GM19452 (cell line): ENCODE data around the gene OR10A4.
"Not testable (repeated sequence)": the region's sequence is repeated elsewhere in the genome, so short reads cannot be mapped to it uniquely, and the experiment has no call there.

ENCODE experiments used
- ATAC-seq: cut with Tn5 transposase; IDR thresholded peaks from one replicate; pipeline ENCODE4 v1.9.1; 2021; ENCODE audit not compliant: unreplicated experiment

The OR10A4 gene, protein sequence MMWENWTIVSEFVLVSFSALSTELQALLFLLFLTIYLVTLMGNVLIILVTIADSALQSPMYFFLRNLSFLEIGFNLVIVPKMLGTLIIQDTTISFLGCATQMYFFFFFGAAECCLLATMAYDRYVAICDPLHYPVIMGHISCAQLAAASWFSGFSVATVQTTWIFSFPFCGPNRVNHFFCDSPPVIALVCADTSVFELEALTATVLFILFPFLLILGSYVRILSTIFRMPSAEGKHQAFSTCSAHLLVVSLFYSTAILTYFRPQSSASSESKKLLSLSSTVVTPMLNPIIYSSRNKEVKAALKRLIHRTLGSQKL

DNA sequence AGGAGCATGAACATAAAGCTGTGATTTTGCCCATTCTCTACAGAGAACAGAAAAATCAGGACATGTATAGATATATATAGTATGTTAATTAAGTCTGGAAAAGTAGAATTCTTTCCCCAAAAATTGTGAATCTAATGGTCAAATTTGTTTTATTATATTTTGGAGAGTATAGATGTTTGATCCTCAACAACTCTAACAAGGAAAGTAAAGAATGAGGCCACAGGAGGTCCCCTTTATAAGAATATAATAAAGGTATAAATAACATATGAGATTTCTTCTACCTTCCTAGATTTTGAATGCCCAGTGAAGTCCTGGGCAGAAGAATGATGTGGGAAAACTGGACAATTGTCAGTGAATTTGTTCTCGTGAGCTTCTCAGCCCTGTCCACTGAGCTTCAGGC lies at the start of gene OR10A4:
OR10A4 (plus strand) TSS at position 301 of the 400 bp plus-strand sequence; CDS start at position 324, 23 bp downstream.
- no peak for ATAC-seq

DNA sequence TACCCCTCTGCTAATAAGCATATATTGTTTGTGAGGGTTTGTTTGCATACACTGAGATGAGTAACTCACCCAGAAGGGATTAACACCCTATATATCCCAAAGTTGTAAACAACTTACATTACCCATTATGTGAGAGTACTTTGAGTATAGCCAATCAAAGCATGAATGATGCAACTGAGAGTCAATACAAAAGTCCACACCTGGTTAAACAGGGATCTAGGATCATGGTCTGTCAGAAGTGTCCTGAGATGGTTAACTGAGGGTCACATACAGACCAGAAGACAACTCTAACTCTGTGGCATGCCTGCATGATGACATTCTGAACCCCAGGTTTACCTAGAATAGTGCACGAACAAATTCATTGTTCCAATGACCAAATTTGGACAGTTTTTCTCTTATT lies 48.3 kb upstream of the OR10A4 start:
- no peak for ATAC-seq

DNA sequence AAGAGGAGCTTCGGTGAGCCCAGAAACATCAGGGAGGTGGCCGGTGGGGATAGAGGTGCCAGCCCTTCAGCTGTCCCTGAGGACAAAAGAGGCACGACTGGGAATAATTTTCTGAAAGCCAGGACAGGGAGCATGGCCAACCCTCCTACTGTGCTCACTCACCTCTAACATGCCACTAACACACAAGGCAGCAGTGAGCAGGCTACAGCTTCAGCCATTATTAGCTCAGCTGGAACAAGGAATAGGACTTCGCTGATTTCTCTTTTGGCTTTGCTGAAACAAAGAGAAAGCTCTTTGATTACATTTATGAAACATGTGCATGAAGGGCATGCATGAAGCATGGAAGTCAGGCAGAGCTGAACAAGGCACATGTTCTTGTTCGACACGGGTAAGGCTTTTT lies 43.1 kb upstream of the OR10A4 start:
- no peak for ATAC-seq

DNA sequence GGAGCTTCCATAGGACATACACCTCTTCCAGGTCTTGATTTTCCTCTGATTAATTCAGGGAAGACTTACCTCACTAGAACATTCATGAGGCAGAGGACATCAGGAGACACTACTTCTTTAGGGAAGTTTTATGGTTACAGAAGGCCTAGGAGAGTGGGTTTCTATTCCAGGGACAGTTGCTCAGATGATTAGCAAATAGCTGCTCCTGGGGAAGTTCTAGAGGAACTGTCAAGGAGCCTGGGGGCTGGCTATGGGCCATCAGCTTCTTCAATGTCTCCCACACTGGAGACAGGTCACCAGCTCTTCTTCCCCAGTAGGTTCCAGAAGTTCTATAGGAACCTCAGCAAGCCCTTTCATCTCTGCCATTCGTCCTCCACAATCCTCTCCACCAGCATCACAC lies 42.4 kb upstream of the OR10A4 start:
- no peak for ATAC-seq

DNA sequence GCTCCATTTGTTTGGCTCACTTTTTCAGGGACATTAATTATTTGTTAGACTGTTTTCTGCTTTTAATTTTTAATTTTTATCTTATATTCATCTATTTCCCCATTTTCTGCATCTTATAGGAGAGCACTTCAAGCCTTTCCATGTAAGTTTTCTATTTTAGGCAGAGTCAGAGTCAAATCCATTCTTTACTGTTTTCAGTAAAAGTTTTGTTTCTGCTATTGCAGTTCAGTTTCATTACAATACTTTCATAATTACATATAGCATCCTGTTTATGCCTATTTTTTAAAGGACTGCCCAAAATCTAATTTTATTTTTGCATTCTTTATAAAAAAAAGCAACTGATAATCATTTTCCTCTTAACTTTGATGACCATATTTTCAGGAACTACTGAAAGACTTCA lies 34.7 kb upstream of the OR10A4 start:
- no peak for ATAC-seq

DNA sequence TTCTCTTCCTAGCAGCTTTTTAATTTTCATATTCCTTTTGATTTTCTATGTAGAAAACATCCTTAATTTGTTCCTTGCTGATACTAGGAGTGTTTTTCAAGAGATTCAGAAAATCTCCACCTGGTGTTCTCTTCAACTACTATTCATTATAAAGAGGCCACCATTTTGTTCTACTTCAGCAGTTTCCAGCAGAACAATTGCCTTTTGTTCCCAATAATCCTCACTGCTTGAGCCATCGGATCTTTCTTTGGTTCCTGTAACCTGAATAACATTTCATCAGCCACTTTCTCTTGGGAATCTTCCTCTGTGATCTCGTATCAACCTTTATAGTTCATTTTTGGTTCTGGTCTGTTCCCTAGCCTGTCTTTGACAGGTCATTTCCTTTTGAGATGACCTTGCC lies 32.8 kb upstream of the OR10A4 start:
- no peak for ATAC-seq

DNA sequence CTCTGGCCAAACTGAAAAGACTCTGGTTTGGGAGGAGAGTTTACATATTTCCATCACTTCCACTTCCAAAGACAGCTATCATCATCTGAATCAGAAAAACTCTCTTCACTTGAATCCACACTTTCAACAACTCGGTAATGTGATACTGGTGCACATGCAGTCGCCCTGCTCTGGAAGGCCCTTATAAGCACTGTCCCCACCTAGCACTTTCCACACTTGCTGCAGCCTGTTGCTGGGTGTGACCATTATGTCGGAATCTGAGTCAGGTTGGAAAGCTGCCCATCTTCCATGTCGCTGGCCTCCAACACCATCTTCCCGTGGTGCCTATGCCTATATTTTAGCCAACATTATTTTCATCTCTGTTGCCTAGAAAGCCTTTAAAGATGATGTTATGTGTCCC lies 32.1 kb upstream of the OR10A4 start:
- no peak for ATAC-seq

DNA sequence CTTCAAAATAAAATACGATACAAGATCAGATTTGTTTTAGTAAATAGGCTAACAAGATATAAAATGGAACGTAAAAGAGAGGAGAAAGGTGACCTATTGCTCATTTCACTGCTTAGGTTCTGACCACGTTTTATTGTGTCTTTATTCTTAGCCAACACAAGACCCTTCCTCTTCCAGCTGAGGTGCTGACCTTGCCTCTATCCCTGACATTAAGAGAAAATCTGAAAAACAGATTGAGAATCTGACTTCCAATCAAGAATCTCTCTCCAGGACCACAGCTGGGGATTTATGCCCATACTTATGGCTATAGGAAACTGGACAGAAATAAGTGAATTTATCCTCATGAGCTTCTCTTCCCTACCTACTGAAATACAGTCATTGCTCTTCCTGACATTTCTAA lies 31.0 kb upstream of the OR10A4 start, which contains the start of gene OR10A5:
OR10A5 (plus strand) TSS at position 301 of the 400 bp plus-strand sequence; CDS start at position 301, 0 bp downstream.
- no peak for ATAC-seq

DNA sequence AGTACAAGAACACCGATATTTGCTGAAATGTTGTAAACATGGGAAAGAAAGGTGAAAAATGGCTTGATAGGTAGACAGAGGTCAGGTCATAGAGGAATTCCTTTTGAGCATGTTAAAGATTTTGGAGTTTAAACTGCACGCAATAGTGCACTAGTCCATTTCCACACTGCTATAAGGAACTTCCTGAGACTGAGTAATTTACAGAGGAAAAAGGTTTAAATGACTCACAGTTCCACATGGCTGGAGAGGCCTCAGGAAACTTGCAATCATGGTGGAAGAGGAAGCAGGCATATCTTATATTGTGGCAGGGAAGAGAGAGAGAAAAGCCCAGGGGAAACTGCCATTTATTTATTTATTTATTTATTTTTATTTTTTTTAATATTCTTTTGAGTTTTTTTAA lies 25.9 kb upstream of the OR10A4 start:
- ATAC-seq: no peak

DNA sequence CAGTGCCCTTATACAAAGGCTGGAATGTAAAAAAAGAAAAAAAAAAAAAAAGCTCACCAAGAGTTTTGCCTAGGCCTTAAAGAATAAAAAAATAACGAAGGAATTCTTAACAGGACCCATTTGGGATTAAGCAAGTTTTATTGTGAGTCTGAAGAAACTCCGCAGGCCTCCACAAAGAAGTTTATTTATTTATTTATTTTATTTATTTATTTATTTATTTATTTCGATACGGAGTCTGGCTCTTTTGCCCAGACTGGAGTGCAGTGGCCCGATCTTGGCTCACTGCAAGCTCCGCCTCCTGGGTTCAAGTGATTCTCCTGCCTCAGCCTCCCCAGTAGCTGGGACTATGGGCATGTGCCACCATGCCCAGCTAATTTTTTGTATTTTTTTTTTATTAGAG lies 21.6 kb upstream of the OR10A4 start:
- not testable (repeated sequence) for ATAC-seq

DNA sequence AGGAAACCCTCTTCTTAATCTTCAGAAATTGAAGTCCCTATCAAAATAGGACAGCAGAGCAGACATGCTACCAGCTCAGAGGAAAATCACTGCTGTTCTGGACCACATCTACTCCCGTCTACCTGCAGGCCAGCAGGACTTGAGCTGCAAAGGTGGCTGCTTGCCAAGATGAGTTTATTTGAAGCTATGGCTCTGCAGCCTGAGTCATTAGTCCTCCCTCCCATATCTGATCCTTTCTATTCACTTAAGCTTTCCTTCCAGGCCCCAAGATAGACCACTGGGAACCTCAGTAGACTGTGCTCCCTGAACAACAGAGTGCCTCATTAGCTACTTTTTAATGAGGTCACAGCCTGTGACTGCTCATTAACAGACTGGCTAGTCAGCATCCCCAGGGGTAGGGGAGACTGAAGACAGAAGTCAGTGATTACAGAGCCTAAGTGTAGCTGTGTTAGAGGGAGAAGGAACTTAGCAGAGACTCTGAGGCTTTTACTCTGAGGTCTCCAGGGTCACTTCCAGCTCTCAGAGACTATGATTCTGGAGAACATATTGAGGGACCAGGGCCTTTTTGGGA lies 20.4 kb upstream of the OR10A4 start:
- ATAC-seq: no peak

DNA sequence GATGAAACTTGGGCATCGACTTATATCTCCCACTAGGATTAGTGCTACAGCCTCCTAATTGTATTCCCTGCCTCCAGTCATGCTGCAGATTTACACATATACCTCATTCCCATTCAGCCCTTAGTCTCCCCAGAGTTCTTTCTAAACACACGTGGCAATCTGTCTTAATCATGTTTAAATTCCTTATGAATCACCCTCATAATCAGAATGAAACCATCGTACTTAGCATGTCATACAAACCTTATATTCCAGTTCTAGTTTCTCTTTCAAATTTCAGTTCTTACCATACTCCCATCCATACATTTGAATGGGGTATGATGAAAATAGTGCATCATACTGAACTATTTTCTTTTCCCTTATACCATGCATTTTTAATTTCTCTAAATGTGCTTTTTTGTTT lies 19.6 kb upstream of the OR10A4 start:
- no peak for ATAC-seq

DNA sequence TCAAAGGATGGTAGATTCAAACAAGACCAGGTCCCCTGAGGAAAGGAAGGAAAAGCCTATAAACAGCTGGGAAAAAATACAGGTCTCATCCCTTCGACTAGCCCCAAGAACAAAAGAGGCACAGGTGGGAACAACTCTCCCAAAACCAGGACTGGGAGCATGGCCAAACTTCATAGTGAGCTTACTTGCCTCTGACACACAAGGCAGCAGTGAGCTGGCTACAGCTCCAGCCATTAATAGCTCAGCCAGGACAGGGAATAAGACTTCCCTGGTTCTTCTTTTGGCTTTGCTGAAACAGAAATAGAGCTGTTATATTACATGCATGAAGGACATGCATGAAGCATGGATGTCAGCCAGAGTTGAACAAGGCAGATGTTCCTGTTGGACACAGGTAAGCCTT lies 13.5 kb upstream of the OR10A4 start, which contains the start of gene OR10A2:
OR10A2 (plus strand) TSS at position 97 of the 400 bp plus-strand sequence. CDS start 6,698 bp downstream, outside the sequence.
- no peak for ATAC-seq

DNA sequence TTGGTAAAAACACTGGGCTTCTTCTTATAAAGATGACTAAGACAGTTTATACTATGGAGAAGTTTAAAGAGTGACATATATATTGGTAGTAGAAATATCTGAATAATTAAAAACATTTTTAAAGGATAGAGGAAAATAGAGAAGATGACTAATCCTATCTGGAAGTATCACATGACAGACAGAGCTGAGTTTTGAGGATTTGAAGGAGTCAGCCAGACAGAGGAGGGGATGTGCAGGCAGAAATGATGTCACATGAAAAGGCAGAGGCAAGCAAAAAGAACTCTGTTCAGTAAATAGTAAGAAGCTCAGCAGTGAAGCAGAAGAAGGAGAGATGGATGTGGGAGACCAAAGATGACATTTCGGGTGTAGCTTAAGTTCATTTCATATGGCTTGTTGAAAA lies 12.0 kb upstream of the OR10A4 start:
- ATAC-seq: no peak

DNA sequence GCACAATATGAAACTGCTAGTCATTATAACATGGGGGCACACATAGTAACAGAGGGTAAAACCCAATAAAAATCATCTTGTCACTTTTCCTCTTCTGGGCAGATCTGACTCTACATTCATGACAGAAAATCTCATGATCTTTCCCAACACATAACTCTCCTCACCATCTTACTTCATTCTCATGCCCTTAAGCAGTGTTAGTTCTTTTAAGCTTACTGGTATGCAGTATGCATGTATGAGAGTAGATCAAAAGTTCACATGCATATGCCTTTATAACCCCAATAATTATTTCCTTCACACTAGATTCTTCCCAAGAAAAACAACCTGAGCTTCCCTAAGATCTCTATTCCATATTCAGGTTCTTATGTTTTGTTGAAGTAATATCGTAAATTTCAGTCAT lies 5.1 kb upstream of the OR10A4 start:
- no peak for ATAC-seq

DNA sequence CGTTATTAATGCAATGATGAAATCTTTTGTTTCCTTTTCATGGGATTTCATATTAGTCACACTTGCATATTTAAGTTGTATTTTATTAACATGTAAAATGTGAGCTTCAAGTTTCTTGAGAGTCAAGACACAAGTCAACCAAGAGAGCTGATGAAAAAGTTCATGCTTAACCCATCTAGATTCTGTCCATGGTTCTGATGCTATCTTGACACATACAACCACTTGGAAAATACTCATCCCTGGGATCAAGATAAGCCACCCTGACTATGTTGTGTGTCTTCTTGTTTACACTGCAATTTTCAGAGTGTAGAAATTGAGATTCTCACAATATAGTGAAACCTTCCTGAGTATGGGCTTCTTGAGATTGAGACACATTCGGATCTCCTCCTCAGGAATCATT lies 664 bp upstream of the OR10A4 start:
- no peak for ATAC-seq

DNA sequence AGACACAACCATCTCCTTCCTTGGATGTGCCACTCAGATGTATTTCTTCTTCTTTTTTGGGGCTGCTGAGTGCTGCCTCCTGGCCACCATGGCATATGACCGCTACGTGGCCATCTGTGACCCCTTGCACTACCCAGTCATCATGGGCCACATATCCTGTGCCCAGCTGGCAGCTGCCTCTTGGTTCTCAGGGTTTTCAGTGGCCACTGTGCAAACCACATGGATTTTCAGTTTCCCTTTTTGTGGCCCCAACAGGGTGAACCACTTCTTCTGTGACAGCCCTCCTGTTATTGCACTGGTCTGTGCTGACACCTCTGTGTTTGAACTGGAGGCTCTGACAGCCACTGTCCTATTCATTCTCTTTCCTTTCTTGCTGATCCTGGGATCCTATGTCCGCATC lies 489 bp downstream of the OR10A4 start:
- no peak for ATAC-seq

DNA sequence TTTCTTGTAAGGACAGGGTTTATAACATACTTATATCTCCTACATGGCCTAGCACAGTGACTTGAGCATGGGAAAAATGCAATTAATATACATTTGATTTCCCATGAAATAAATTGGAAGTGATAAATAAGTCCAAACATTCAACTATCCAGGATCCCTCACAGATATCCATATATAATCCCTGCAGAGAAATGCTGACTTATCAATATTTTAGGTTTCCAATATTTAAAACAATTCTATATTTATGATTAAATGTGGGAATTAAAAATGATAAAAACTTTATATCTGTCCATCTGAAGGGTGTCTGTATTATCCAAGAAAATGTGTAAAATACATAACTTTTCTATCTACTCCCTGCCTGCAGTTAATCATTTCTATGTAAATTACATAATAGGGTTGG lies 6.3 kb downstream of the OR10A4 start:
- ATAC-seq: no peak

DNA sequence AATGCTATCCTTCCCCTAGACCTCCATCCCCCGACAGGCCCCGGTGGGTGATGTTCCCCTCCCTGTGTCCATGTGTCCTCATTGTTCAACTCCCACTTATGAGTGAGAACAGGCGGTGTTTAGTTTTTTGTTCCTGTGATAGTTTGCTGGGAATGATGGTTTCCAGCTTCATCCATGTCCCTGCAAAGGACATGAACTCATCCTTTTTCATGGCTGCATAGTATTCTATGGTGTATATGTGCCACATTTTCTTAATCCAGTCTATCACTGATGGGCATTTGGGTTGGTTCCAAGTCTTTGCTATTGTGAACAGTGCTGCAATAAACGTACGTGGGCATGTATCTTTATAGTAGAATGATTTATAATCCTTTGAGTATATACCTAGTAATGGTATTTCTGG lies 11.3 kb downstream of the OR10A4 start:
- ATAC-seq: not testable (repeated sequence)

DNA sequence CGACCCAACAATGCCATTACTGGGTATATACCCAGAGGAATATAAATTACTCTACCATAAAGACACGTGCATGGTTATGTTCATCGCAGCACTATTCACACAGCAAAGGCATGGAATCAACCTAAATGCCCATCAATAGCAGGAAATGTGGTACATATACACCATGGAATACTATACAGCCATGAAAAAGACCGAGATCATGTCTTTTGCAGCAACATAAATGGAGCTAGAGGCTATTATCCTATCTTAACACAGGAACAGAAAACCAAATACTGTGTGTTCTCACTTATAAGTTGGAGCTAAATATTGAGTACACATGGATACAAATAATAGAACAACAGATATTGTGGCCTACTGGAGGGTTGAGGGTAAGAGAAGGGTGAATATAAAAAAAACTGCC lies 12.4 kb downstream of the OR10A4 start:
- no peak for ATAC-seq

DNA sequence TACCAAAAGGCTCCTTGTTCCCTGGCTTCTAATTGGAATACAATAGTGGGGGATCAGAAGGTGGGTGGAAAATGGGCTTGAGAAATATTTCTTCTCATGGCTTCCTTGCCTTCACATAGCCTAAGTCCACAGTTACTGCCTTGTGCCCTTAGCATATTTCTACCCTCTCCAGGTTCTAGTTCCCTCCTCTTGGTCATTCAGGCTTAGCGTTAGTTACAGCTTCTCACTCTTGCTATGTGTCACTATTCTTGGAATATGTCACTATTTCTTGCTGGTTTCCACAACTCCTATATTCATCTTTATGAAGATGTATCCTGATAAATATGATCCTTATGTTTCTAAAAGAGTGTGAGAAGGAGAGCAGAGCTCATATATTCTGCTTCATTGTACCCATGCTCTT lies 13.4 kb downstream of the OR10A4 start:
- ATAC-seq: no peak

DNA sequence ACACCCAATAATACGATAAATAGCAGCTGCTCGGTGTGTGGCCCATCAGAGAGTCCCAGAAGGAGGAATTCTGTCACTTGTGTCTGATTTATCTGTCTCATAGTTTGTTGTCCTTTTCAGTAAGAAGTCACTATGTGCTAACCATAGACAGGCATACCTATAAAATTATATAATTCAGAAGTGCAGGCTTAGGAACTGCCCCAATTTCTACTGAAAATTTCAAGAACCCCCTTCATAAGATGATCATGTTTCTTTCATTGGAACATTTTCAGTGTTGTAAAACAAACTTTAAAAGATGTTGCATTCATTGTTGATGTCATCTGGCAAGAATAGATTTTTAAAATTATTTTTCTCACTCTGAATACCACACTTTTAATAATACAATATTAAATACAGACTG lies 16.0 kb downstream of the OR10A4 start, which contains the start of gene OR2D2:
OR2D2 (minus strand) TSS at position 101 of the 400 bp plus-strand sequence; CDS start at position 101, 0 bp downstream.
- no peak for ATAC-seq

DNA sequence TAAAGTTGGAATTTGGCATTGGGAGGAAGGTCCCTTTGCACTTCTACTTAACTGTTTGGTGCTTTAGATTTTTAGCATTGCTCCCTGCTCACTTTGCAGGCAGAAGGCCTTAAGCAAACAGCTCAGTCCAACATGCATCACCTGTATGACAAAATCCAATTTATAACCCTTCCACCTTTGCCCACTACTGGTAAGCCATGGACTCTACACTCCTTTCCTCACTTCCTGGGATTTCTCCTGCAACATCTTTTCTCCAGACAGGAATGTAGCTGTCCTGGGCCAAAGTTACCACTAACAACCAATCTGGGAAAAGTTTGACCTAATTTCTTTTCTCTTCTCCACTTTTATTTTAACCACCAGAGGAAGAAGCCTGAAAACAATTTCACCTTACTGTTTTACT lies 17.7 kb downstream of the OR10A4 start:
- ATAC-seq: no peak
